Cardiac fibroblast (primary cell): Measurements from ENCODE around the gene RGPD8.

ENCODE experiments used
- DNase-seq, 2 donors: peaks; one replicate each; pipeline versions ENCODE4 v3.0.0 to v3.0.0-alpha.2; 2010; ENCODE audit warnings: low read depth in 2 of 2
- H3K4me3 ChIP-seq, 2 donors: replicated peaks in 1 of 2; 1 replicate in 1 of 2; 2 replicates in 1 of 2; pipeline ENCODE4 v1.5.1; 2011; ENCODE audit warnings: low read depth in 2 of 2, low read length in 2 of 2, mild to moderate bottlenecking in 2 of 2, moderate library complexity in 1 of 2
- TF ChIP-seq, protein P1 (sequence below): IDR thresholded peaks from one replicate; pipeline ENCODE4 v1.5.1; 2011; ENCODE audit warnings: low read depth, mild to moderate bottlenecking, low read length, inconsistent platforms

RGPD8 gene

GRCh38 chr2:112476434-112476833 lies 43.0 kb upstream of the RGPD8 start:
- H3K4me3 ChIP-seq = no peak overlapping the region
- TF ChIP-seq, protein P1, sequence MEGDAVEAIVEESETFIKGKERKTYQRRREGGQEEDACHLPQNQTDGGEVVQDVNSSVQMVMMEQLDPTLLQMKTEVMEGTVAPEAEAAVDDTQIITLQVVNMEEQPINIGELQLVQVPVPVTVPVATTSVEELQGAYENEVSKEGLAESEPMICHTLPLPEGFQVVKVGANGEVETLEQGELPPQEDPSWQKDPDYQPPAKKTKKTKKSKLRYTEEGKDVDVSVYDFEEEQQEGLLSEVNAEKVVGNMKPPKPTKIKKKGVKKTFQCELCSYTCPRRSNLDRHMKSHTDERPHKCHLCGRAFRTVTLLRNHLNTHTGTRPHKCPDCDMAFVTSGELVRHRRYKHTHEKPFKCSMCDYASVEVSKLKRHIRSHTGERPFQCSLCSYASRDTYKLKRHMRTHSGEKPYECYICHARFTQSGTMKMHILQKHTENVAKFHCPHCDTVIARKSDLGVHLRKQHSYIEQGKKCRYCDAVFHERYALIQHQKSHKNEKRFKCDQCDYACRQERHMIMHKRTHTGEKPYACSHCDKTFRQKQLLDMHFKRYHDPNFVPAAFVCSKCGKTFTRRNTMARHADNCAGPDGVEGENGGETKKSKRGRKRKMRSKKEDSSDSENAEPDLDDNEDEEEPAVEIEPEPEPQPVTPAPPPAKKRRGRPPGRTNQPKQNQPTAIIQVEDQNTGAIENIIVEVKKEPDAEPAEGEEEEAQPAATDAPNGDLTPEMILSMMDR = no peak
- no peak for DNase-seq

DNA sequence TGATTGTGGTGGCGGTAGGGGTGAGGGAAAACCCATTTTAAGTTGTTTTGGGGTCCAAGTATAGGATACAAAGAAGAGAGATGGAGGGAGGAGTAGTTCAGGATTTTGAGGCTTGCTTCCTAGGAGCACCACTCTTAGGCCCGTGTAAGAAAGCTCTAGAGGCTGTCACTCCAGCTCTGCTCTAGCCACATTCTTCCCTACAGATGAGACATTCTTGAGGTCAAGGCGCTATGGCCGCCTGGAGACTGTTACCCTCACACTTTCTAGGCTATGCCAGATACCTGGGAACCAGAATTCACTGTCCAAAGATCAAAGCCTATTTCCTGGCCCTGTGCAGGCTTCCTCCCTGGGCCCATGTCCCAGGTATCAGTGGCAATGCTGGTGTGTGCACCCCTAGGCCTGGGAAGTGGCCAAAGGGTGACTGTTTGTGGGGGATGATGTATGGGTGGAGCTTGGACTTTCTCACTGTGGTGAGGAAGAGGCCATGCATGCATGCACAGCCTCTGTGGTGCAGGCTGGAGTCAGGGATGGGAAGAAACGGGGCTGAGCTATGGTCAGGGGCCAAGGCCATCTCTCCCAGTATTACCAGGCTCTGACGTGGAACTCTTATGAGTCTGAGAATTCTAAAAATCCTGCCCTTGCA lies 41.5 kb upstream of the RGPD8 start:
- no peak overlapping the region for H3K4me3 ChIP-seq
- TF ChIP-seq, protein P1 = no peak
- DNase-seq = peak in 1 of 2 donors; percentile 33

- DNase-seq = no peak
- H3K4me3 ChIP-seq = no peak overlapping the region
- TF ChIP-seq, protein P1 = no peak
These were observed 39.3 kb upstream of the RGPD8 start for GRCh38 chr2:112472547-112473263.

DNA sequence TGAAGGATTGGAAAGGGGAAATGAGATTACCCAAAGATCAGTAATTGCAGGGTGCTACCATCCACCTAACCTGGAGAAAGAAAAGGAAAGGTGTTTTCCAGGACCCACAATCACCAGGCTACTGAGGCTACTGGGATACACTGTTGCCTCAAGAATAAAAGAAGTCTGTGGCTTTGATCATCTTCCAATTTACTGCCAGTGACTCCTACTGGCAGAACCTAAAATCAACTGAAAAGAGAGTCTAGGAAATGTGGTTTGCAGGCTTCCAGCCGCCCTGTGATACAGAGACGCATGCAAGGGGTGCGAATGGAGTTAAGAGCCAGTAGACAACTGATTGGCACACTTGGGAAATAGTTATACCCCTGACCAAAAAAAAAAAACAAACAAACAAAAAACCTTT lies 31.9 kb upstream of the RGPD8 start:
- DNase-seq = peak; percentile 29 to 43
- H3K4me3 ChIP-seq = no peak overlapping the region
- TF ChIP-seq, protein P1 = peak; percentile 26

GRCh38 chr2:112463256-112463655 lies 29.8 kb upstream of the RGPD8 start:
- DNase-seq = no peak
- TF ChIP-seq, protein P1 = no peak
- H3K4me3 ChIP-seq = no peak overlapping the region

DNA sequence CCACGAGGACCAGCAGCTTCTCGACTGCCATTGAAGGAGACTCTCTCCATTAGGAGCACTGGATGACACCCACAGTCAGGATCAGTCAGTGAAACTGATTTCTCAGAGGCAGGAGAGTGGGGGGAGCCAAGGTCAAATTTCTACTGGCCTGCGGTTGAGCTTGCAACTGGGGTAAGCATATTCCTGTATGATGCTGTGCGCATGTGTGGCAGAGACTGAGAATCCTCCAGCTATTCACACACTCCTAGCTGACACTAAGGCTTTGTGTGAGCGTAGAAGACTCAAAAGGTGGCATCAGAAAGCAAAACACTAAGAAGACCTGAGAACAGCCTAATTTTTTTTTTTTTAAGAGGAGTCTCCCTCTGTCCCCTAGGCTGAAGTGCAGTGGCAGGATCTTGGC lies 28.7 kb upstream of the RGPD8 start:
- TF ChIP-seq, protein P1 = no peak
- DNase-seq = no peak
- H3K4me3 ChIP-seq = no peak overlapping the region
